Fibroblast of skin of abdomen (primary cell): ENCODE data around the gene UNC5B.

ENCODE experiments used
- DNase-seq: peaks from one replicate; pipeline ENCODE4 v3.0.0-alpha.2; 2013

Gene UNC5B

GRCh38 chr10:71255550-71255807 is 43.1 kb downstream of the UNC5B start:
- no peak for DNase-seq

GRCh38 chr10:71255808-71256660 is 43.7 kb downstream of the UNC5B start:
- DNase-seq: peak; percentile 78

GRCh38 chr10:71256661-71257318 is 44.4 kb downstream of the UNC5B start:
- no peak for DNase-seq

- DNase-seq: no peak
These were observed 45.1 kb downstream of the UNC5B start for GRCh38 chr10:71257319-71257997.

- no peak for DNase-seq
These were observed 45.7 kb downstream of the UNC5B start for GRCh38 chr10:71258046-71258445.

- no peak for DNase-seq
These were observed 46.2 kb downstream of the UNC5B start for GRCh38 chr10:71258446-71259145.

- DNase-seq: no peak
These were observed 46.9 kb downstream of the UNC5B start for GRCh38 chr10:71259282-71259681.

- DNase-seq: no peak
These were observed 47.6 kb downstream of the UNC5B start for GRCh38 chr10:71259815-71260501.

- peak; percentile 83 for DNase-seq
These were observed 48.4 kb downstream of the UNC5B start for GRCh38 chr10:71260622-71261325.

GRCh38 chr10:71262027-71262426 is 49.7 kb downstream of the UNC5B start:
- DNase-seq: no peak

- DNase-seq: no peak
These were observed 50.4 kb downstream of the UNC5B start for GRCh38 chr10:71262817-71263216.

- no peak for DNase-seq
These were observed 51.0 kb downstream of the UNC5B start for GRCh38 chr10:71263376-71263775.

GRCh38 chr10:71264345-71265200 is 52.2 kb downstream of the UNC5B start:
- DNase-seq: peak; percentile 40

- DNase-seq: no peak
These were observed 52.8 kb downstream of the UNC5B start for GRCh38 chr10:71265201-71265575.

- no peak for DNase-seq
These were observed 53.3 kb downstream of the UNC5B start for GRCh38 chr10:71265618-71266146.

GRCh38 chr10:71266147-71266917 is 54.0 kb downstream of the UNC5B start:
- peak; percentile 95 for DNase-seq

GRCh38 chr10:71266918-71267442 is 54.6 kb downstream of the UNC5B start:
- DNase-seq: peak; percentile 46

GRCh38 chr10:71267508-71268240 is 55.3 kb downstream of the UNC5B start:
- no peak for DNase-seq

GRCh38 chr10:71268247-71268691 is 55.9 kb downstream of the UNC5B start:
- DNase-seq: peak; percentile 70
